OCI-LY7 (cell line): ENCODE data around the gene KLHL22.

Experiments
- EZH2phosphoT487 ChIP-seq: fragments of 200-600 bp; sonication (generic); IDR thresholded peaks from 2 replicates; pipeline ENCODE4 v1.6.1; 2018; ENCODE audit warnings: low read depth, borderline replicate concordance, mild to moderate bottlenecking, mixed run types, antibody characterized with exemption, low read length, moderate library complexity, mixed read lengths
- TF ChIP-seq, protein P1 (sequence below): fragments of 200-600 bp; sonication (generic); conservative IDR thresholded peaks from 2 replicates; pipeline ENCODE4 v1.5.1; 2014; ENCODE audit warnings: mild to moderate bottlenecking, antibody characterized with exemption, low read length, moderate library complexity, mixed read lengths

DNA sequence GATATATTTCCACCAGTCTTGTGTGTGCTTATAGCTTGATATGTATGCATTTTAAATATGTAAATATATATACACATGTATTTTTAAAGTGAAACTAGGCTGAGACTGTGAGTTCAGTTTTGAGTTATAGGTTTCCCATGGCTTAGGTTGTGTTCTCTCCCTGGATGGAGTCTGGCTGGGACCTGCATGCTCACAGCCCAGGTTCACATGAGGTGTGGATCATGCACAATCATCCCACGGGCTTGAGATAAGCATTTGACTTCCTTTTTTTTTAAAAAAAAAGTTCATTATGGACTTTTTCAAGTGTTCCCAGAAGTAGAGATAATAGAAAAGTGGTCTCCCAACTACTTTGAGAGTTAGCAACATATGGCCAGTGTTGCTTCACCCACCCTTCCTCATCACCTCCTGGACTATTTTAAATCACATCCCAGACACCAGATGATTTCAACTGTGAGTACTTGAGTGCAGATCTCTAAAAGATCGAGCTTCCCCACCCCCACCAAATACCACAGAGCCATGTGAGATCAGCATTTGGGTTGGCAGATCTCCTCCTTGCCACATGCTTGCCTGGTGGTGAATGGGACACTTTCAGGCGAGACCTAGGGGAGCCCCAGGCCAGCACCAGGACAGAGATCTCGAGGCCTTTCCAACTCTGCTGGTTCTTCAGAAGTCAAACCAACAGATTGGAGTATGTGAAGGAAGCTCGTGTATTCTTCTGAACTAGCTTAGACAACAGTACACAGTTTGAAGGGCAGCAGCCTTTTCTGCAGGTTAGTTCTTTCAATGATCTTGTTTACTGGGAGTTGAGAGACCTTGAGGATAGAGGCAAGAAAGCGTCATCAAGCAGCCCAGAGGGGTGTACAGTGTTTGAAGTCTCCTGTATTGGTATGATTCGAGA, 27.7 kb upstream of the KLHL22 start:
- TF ChIP-seq, protein P1, sequence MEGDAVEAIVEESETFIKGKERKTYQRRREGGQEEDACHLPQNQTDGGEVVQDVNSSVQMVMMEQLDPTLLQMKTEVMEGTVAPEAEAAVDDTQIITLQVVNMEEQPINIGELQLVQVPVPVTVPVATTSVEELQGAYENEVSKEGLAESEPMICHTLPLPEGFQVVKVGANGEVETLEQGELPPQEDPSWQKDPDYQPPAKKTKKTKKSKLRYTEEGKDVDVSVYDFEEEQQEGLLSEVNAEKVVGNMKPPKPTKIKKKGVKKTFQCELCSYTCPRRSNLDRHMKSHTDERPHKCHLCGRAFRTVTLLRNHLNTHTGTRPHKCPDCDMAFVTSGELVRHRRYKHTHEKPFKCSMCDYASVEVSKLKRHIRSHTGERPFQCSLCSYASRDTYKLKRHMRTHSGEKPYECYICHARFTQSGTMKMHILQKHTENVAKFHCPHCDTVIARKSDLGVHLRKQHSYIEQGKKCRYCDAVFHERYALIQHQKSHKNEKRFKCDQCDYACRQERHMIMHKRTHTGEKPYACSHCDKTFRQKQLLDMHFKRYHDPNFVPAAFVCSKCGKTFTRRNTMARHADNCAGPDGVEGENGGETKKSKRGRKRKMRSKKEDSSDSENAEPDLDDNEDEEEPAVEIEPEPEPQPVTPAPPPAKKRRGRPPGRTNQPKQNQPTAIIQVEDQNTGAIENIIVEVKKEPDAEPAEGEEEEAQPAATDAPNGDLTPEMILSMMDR = no peak
- TF ChIP-seq EZH2phosphoT487 = no peak
